Measurements from ENCODE around the gene NAGLU. TPM values are rescaled to one million over a fixed set of nuclear protein-coding genes. Genes with fewer than 3 reads are reported as not detected.

The NAGLU gene
- total and polyA plus RNA-seq, 10 of the 15 experiments (the other 5 are each of a cell fraction or from before 2014, with no cell fraction given), result 0.23 to 27.5 (median 8.9) TPM

DNA sequence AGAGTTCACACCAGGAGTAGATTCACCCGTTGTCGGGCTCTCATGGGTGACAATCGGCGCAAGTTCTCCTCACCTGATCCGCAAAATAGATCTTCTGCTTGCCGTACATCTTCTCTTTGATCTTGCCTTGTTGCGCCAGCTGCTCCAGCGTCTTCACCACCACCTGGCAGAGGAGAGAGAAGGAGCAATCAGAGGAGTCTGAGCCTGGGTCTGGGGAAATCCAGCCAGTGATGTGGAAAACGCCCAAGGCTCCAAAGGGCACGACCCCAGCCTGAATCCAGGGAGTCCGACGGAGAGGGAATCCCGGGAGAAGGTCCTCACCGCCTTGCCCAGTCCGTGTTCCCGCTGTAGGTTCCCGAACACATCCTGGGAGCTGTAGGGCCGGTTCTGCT, 41.1 kb downstream of the NAGLU start (continued):
- 0 out of 2 replicates have a peak, but pooled peaks have one; percentile 19 for TF ChIP-seq TCF12 (IDR thresholded peaks at IDR 0.05; ENCODE audit: low read depth, low read length)
- no peak for TF ChIP-seq MYC (IDR thresholded peaks at IDR 0.05; ENCODE audit: insufficient read depth, insufficient read length, insufficient replicate concordance, low read length, severe bottlenecking)

DNA sequence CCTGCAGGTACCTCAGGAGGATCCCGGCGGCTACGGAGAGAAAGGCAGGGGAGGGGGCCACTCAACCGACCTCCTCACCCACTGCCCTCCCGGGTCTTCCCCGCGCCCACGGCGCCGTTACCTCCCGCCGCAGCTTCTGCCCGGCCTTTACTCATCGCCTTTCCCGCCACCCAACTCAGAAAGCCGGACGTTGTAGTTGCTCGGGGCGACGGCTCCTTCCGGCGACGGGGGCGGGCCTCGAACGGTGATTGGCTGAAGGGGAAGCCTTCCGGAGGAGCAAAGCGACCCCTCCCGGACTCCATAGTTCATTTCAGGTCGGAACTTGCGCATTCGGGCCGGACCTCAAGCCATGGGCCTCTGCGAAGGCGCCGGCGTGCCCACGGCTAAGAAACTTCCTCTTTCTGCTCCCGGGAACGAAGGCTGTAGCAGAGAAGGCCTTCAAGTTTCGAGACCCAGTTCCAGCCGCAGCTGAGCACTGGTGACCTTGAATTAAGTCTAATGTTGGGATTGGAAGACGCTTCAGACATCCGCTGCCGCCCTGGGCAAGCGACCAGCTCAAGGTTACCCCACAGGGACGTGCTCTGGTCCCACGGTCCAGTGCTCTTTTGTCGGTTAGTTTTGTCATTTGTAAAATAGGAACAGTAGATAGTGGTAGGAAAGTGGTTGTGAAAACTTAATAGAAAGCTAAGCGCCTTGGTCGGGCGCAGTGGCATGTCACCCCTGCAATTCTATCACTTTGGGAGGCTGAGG, 41.7 kb downstream of the NAGLU start, which contains the start of gene PSMC3IP:
Gene PSMC3IP, minus strand, starts transcription at position 198 of the 750 bp plus-strand sequence. Its CDS starts 43 bp downstream, at position 155.
- peak within 1 kb of the TSS; percentile 78 for H3K4me2 ChIP-seq (ENCODE audit: control insufficient read depth, insufficient read depth)
- ChIA-PET POLR2A (interaction anchor here (0.6 to 6.5 kb wide), 24 partner anchors 11 to 495 kb away, joined by 3 to 120 read pairs (median 5); partner anchors contain the start of genes CNTNAP1, MLX, PLEKHH3 and RETREG3), RAD21 (ENCODE audit: unreplicated experiment) (interaction anchor here (1.0 to 5.3 kb wide), 33 partner anchors 9 to 420 kb away, joined by 3 to 152 read pairs (median 10); partner anchors contain the start of genes BECN1, CCR10, CNTNAP1 and MLX), CTCF (interaction anchor here (0.7 to 9.8 kb wide), 51 partner anchors 8 to 420 kb away, joined by 3 to 239 read pairs (median 8); partner anchors contain the start of genes BECN1, CCR10, MLX and PLEKHH3), SMC1A (ENCODE audit: uncharacterized antibody, unreplicated experiment) (interaction anchor here (0.5 to 5.7 kb wide), 46 partner anchors 8 to 420 kb away, joined by 3 to 124 read pairs (median 4); partner anchors contain the start of genes BECN1, CCR10, PLEKHH3 and PSME3)
- BruUV-seq (replicated peaks), result TSS peak; percentile 88
- peak within 1 kb of the TSS; percentile 89 for H3K27ac ChIP-seq (ENCODE audit: control insufficient read depth, insufficient read depth)
- FAIRE-seq, result peak; percentile 70
- H3K79me2 ChIP-seq (ENCODE audit: control insufficient read depth, insufficient read depth, low read length), result peaks cover 17% of the 10 kb centered on the region
- no peaks in the 10 kb centered on the region for H3K9me3 ChIP-seq (replicated peaks; ENCODE audit: control insufficient read depth, insufficient read depth, low read length)
- H3K4me1 ChIP-seq (ENCODE audit: control insufficient read depth, insufficient read depth, low read length), result peaks cover 16% of the 10 kb centered on the region
- H3K27me3 ChIP-seq (replicated peaks in 1 of 2; ENCODE audit: control insufficient read depth in 2 of 2, insufficient read depth in 2 of 2, low read length in 1 of 2), result no peaks in the 10 kb centered on the region
- peak; percentile 87 for ATAC-seq
- intact Hi-C loops (cut with micrococcal nuclease; ENCODE audit: unreplicated experiment), result loop anchor here (1.0 to 10.0 kb wide), 8 partner anchors 31 to 357 kb away; partner anchors contain the start of genes BECN1, CCR10, NAGLU and RETREG3
- peaks cover 2% of the 10 kb centered on the region; the same call in 1 of the 2 replicates for H4K20me1 ChIP-seq (ENCODE audit: control insufficient read depth, insufficient read depth)
- peak within 1 kb of the TSS; percentile 38 for H2AFZ ChIP-seq (ENCODE audit: control insufficient read depth, low read depth, low read length)
- in situ Hi-C loops (cut with MboI), result loop anchor here (10.0 kb wide), 1 partner anchor 187 kb away; the partner anchor contains the start of gene RAMP2
- WGBS (ENCODE audit: insufficient coverage, insufficient replicate concordance, low lambda C conversion rate, missing lambda C conversion rate), result under 1% methylated on average over 52 of the region's 52 CpGs
- peak within 1 kb of the TSS; percentile 79 for H3K4me3 ChIP-seq
- H3K9ac ChIP-seq (ENCODE audit: control insufficient read depth, insufficient read depth, low read length), result peak within 1 kb of the TSS; percentile 90
- peak; percentile 76 for DNase-seq (ENCODE audit: low read depth, low spot score)
- H3K36me3 ChIP-seq (ENCODE audit: control insufficient read depth in 2 of 2, insufficient read depth in 2 of 2, low read length in 1 of 2), result peaks cover 22 to 31% of the 10 kb centered on the region in 2 experiments
- TF ChIP-seq TAF1 (IDR thresholded peaks at IDR 0.05; ENCODE audit: borderline replicate concordance, low read depth, low read length) (peak; percentile 88), ATF7 (IDR thresholded peaks at IDR 0.05; ENCODE audit: low read depth) (peak; percentile 13; the same call in 1 of the 2 replicates), ZZZ3 (IDR thresholded peaks at IDR 0.05; ENCODE audit: control insufficient read depth, insufficient read length, low read depth) (no peak), RCOR1 (conservative IDR thresholded peaks at IDR 0.05; ENCODE audit: low read depth, low read length) (no peak; the same call in 1 of the 2 replicates), BHLHE40 (IDR thresholded peaks at IDR 0.05; ENCODE audit: borderline replicate concordance in 1 of 2, low read depth in 2 of 2, low read length in 1 of 2) (peak in 1 of 2 experiments; percentile 47; a peak in 1 of 4 replicates), EGR1 (IDR thresholded peaks at IDR 0.05; ENCODE audit: borderline replicate concordance in 1 of 2, low read depth in 2 of 2, low read length in 2 of 2) (0 out of 3 replicates have a peak, but pooled peaks of 1 of the 2 experiments have one; percentile 10), YBX1 (IDR thresholded peaks at IDR 0.05) (no peak), RELA (IDR thresholded peaks at IDR 0.05; ENCODE audit: borderline replicate concordance, partially characterized antibody) (peak; percentile 43), BMI1 (IDR thresholded peaks at IDR 0.05; ENCODE audit: borderline replicate concordance) (peak; percentile 88), GATAD2B (conservative IDR thresholded peaks at IDR 0.05; ENCODE audit: low read depth) (0 out of 2 replicates have a peak, but pooled peaks have one; percentile 35), SMAD5 (IDR thresholded peaks at IDR 0.05; ENCODE audit: low read depth) (peak; percentile 92)
- TF ChIP-seq, protein P1, sequence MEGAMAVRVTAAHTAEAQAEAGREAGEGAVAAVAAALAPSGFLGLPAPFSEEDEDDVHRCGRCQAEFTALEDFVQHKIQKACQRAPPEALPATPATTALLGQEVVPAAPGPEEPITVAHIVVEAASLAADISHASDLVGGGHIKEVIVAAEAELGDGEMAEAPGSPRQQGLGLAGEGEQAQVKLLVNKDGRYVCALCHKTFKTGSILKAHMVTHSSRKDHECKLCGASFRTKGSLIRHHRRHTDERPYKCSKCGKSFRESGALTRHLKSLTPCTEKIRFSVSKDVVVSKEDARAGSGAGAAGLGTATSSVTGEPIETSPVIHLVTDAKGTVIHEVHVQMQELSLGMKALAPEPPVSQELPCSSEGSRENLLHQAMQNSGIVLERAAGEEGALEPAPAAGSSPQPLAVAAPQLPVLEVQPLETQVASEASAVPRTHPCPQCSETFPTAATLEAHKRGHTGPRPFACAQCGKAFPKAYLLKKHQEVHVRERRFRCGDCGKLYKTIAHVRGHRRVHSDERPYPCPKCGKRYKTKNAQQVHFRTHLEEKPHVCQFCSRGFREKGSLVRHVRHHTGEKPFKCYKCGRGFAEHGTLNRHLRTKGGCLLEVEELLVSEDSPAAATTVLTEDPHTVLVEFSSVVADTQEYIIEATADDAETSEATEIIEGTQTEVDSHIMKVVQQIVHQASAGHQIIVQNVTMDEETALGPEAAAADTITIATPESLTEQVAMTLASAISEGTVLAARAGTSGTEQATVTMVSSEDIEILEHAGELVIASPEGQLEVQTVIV (IDR thresholded peaks at IDR 0.05; ENCODE audit: borderline replicate concordance, partially characterized antibody), result peak; percentile 25
- TF ChIP-seq, protein P2, sequence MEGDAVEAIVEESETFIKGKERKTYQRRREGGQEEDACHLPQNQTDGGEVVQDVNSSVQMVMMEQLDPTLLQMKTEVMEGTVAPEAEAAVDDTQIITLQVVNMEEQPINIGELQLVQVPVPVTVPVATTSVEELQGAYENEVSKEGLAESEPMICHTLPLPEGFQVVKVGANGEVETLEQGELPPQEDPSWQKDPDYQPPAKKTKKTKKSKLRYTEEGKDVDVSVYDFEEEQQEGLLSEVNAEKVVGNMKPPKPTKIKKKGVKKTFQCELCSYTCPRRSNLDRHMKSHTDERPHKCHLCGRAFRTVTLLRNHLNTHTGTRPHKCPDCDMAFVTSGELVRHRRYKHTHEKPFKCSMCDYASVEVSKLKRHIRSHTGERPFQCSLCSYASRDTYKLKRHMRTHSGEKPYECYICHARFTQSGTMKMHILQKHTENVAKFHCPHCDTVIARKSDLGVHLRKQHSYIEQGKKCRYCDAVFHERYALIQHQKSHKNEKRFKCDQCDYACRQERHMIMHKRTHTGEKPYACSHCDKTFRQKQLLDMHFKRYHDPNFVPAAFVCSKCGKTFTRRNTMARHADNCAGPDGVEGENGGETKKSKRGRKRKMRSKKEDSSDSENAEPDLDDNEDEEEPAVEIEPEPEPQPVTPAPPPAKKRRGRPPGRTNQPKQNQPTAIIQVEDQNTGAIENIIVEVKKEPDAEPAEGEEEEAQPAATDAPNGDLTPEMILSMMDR (IDR thresholded peaks at IDR 0.05 in 2 of 3, conservative IDR thresholded peaks at IDR 0.05 in 1 of 3; ENCODE audit: control insufficient read depth in 2 of 3, extremely low read depth in 1 of 3, insufficient read depth in 1 of 3, low read depth in 3 of 3, low read length in 3 of 3), result peak; percentile 34 to 64 (median 56); a peak in 4 of 6 replicates

All from GM12878 (cell line).